NCI-H2196 treated with DMSO at 0.1 percent for 48 hours (cell line): ENCODE results near the gene CCDC195.

ENCODE experiments used
- DNase-seq: peaks from one replicate; lab custom pipeline; 2025; ENCODE audit not compliant: unreplicated experiment; lab: John Stamatoyannopoulos, UW

Gene CCDC195, protein sequence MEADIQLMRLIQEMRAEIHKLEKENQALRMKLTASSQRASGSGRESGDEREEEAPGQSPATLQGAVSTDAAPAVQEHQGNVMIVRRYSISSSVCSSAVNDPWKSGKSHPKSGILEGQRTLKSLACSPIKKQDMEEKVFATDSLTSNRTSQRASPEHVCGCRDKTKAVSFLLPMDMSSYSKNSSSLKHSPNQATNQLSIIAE

DNA sequence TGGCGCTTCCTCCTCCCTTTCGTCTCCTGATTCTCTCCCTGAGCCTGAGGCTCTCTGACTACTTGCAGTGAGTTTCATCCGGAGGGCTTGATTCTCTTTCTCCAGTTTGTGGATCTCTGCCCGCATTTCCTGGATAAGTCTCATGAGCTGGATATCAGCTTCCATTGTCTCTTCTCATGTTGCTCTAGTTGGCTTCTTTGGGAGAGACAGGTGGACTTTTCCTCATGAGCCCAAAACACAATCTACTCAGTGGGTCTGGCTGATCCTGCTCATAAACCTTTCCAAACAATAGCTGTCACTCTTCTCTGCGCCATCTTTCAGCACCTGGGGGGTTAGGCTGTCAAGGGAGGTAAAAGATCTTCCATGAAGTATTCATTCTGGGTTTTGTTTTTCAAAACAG is at the start of gene CCDC195:
TSS of gene CCDC195 (minus strand) at position 165 of the 400 bp plus-strand sequence. CDS start at position 165, 0 bp downstream.
- DNase-seq, result peak; percentile 26

DNA sequence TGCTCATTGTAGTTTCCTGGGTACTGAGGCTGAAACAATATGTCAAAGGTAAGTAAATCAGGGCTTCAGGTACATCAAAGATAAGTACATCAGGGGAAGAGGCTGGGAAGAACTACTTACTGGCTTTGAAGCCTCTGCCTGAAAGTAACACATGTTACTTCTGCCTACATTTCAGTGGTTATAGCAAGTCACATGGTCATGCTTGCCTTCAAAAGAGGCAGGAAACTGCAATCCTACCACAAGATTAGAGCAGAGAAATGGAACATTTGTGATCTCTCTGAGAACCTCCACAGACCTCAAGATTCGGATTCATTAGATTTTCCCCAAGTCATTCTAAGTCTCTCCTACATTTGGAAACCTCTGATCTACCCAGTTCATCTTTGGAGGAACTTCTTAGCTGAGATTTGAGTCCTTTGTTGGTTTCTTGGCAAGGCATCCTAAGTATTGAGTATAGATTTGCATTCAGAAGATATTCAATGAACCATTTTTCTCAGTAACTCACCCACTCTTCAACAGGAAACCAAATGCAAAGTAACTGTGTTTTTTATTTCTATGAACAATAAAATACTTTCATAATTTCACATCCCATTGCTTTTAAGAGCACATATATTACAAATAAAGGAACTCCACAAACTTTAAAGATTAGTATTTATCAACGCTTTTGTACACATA is 48.5 kb upstream of the CCDC195 start:
- no peak for DNase-seq

GRCh38 chr2:224757934-224758548 is 41.9 kb upstream of the CCDC195 start:
- no peak for DNase-seq

DNA sequence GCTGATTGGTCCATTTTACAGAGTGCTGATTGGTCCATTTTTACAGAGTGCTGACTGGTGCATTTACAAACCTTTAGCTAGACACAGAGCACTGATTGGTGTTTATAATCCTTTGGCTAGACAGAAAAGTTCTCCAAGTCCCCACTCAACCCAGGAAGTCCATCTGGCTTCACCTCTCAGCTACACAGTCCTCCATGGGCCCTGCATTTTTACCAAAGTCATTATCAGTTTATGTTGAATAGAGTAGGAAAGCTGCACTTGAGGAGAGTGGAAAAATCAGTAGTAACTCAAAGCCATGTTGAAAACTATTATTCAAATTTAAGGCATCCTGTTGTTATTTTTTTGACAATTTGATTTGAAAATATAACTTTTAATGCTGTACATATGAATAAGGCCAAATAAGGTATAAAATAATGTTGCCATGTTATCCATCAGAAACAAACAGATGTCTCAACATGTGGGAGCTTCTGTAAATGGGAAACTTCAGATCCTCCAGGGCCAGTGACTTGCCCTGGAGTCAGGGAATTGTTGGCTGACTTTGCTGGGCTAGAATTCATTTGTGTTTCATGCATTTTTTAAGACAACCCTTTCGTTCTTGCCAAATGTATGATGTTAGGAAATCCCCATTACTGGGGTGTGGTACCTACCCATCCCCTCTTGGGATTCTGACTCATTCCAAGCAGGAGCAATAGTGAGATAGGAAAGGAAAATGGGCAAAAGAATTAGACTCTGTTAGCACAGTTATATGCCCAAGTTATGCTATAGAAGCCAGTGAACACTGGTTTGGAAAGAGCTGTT is 37.8 kb upstream of the CCDC195 start:
- DNase-seq, result no peak

DNA sequence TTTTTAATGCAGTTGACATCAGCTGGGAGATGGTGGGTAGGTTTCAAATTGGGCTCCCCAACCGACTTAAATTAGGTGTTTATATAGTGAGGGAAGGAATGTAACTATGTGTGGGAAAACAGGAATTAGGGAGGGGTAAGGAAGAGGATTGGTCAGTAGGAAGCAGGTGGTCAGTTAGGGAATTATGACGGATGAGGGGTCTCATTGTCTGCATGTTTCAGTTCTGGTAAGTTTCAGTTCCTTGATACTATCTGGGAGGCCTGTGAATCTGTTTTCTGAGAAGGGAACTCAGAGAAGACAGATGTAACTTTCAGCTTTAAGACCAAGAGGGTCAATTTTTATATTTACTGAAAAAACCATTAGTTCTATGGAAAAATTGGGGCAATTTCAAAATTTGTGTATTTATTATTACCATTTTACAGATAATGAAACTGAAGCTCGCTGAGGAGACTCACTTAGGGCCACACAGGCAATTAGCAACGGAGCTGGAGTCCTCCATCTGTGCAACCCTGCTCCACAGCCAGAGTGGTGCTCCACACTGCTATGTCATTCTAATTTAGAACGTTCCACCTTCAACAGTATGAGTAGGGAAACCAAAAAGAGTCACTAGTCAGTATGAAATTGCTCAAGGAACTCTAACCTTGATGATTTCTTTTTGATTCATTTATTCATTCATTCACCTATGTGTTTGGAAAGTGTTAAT is 36.0 kb upstream of the CCDC195 start:
- no peak for DNase-seq

GRCh38 chr2:224749136-224749535 is 33.0 kb upstream of the CCDC195 start:
- no peak for DNase-seq

DNA sequence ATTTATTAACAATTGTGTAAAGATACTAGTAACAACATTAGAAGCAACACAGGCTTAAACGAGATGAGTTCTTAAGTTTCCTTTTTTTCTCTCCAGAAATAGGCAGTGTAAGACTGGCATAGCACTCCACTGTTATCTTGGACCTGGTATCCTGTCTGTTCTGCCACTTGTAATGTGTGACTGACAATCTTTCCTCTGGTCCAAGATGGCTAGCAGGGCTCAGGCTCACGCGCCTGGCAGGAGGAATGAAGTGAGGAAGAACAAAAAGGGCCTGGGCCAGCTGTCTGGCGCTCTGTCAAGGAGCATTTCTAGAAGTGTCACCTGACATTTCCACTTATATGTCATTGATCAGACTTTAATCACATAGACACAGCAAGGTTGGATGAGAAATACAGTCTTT is 31.6 kb upstream of the CCDC195 start:
- DNase-seq, result no peak

GRCh38 chr2:224736227-224736626 is 20.1 kb upstream of the CCDC195 start:
- no peak for DNase-seq

DNA sequence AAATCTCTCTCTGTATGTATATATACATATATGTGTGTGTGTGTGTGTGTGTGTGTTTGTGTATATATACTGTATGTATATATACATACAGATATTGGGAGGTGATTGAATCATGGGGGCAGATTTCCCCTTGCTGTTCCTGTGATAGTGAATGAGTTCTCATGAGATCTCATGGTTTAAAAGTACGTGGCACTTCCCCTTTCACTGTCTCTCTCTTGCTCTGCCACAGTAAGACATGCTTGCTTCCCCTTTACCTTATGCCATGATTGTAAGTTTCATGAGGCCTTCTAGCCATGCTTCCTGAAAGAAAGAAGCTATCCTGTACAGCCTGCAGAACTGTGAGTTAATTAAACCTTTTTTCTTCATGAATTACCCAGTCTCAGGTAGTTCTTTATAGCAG is 18.8 kb upstream of the CCDC195 start:
- no peak for DNase-seq

DNA sequence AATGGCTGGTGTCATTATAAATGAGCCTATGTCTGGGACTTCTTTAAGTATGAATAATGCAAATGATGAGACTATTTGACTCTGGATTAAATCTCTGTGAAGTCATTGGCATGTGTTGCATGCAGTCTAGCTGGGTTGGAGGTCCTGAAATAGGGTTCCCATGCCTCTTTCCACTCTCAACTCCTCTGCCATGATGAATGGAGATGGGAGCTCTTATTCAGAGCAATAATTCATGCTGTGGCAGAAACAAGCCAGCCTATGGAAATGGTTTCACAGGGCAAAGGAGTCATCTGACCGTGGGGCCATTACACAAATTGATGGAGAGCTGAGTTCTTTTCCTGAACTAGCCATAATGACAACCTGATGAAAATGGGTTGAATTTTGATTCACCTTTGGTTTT is 15.5 kb upstream of the CCDC195 start:
- no peak for DNase-seq

DNA sequence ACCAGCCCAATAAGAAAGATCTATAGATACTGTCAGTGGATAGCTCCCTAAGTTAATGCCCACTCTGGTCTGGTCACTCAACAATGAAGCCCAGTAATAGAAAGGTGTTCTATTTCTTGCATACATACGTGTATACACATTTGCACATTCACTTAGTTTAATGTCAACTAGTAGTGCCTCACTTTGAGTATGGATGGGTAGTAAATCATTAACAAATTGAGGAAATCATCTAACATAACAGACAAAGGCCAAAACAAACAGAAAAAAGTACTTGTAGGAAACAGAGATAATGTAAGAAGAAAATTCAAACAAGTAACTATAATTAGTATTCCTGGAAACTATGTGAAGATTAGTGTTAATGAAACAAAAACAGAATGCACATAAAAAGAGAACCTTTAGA is 13.3 kb upstream of the CCDC195 start:
- no peak for DNase-seq

DNA sequence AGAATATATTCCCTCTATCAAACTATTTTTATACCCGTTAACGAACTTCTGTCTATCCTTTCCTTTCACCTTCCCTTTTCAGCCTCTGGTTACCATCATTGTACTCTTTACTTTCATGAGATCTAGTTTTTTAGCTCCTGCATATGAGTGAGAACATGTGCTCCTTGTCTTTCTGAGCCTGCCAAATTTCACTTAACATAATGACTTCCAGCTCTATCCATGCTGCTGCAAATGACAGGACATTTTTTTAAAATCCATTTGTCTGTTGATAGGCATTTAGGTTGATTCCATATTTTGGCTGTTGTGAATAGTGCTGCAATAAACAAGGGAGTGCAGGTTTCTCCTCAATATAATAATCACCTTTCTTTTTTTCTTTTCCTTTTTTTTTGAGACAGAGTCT is 8.2 kb upstream of the CCDC195 start:
- no peak for DNase-seq

DNA sequence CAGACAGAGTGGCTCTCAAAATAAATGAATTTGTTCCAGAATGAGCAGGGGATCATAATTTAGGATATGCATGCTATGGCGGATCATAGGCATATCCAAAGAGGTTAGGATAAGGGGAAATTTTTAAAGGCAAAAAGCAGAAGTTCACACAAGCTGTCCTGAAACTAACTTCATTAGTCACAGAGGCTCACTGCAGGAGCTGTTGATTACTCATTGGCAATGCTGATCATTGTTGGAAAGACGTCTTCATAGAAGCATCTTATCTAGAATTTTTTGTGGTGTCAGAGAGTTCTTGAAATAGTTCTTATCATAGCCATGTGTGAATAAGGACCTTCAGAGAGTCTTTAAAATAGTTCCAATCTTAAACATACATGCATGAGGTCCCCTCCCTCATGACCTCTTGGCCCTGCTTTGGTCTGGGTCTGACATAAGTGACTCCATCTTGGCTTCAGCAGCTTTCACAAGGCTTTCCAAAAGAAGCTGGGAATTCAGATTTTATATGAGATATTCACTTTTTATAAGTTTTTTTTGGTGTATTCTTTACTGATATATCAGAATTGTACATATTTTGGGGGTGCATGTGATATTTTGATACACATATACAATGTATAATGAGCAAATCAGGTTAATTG is 7.5 kb upstream of the CCDC195 start:
- DNase-seq, result no peak

GRCh38 chr2:224722770-224723169 is 6.6 kb upstream of the CCDC195 start:
- DNase-seq, result no peak

DNA sequence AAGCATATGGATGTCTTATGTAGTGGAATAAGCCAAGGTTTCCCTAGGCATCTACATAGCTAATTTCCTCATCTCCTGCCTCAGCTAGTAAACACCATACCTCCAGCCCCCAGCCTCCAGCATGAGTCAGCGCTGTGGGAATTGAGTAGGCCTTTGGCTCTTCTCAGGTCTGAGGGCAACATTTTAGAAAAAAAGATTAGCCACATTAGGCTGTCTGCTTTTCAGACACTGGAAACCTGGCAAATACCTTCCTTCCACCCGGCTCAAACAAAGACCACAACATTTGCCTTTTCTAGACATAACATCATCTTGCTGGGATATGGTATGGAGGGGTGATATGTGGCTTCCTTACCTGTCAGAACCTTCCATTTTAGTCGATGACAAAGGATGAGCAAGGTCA is 6.1 kb upstream of the CCDC195 start:
- no peak for DNase-seq

GRCh38 chr2:224716921-224717320 is 756 bp upstream of the CCDC195 start:
- DNase-seq, result no peak

DNA sequence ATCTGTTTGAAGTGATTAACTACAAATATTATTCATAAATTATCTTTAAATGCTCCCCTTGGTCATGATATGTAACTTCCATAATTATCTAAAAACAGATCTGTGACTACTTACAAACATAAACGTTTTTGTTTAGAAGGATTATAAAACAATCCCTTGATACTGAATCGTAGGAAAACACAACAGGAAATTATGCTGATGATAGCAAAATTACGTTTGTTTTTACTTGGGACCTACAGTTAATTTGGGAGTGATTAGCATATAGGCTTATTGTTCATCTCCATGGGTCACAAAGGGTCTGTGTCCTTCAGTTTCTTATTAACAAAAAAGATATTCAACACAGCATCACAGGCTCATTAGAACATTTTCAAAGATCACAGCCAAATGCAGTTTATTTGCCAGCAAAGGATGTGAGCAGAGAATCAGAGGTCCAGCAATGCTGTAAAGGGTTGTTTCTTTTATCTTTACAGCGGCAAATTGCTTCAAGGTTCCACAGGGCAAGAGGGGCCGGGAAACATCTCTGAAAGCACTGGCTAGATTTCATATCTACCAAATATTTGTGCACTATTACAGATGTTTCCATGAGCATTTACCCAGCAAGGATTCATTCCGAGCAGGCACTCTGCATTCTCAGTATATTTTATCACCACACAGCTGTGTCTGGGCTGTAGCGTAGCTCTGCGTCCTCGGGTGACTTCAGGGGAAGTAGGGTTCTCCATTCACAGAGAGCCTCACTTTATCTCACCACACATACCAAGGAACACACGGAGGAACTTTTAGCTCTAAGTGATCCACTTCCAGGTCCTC is 4.1 kb downstream of the CCDC195 start:
- no peak for DNase-seq

GRCh38 chr2:224711381-224711780 is 4.8 kb downstream of the CCDC195 start:
- no peak for DNase-seq

DNA sequence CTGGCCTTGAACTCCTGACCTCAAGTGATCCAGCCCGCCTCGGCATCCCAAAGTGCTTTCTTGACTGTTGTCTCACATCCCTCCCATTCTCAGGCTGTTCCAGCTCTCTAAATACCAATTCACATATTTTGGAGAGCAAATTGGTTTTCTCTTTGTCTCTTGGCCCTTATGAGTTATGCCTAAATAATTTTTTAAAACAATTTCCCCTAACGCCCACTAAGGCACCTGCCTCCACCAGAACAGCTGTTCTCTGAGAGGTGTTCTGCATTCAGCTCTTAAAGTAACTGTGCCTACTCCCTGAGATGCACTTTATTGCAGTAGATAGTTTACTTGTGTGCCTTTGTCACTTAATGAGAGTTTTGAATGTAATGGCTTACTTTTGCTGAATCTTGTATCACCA is 6.9 kb downstream of the CCDC195 start:
- no peak for DNase-seq

GRCh38 chr2:224694502-224694901 is 21.7 kb downstream of the CCDC195 start:
- no peak for DNase-seq
